Measurements from ENCODE around the gene FBXO24. TPM values are rescaled to one million over a fixed set of nuclear protein-coding genes. Genes with fewer than 3 reads are reported as not detected.

The FBXO24 gene
- total RNA-seq, 2 experiments from 2014 or later = 0.36 TPM

DNA sequence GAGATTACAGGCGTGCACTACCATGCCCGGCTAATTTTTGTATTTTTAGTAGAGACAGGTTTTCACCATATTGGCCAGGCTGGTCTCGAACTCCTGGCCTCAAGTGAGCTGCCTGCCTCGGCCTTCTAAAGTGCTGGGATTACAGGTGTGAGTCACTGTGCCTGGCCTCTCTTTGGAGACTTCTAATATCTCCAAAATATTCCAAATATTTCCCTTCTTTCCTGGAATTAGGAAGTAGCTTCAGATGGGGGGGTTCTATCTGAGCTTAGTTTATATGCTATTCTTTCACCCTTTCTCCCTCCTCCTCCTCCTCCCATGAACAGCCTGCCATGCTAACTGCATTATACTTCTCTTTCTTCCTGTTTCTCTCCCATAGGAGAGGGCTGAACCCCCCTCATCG, 37.7 kb upstream of the FBXO24 start:
- CTCF ChIA-PET = interaction anchor here (1.4 to 3.7 kb wide), 6 partner anchors 9 to 80 kb away, joined by 3 to 23 read pairs (median 4); partner anchors contain the start of gene AGFG2

DNA sequence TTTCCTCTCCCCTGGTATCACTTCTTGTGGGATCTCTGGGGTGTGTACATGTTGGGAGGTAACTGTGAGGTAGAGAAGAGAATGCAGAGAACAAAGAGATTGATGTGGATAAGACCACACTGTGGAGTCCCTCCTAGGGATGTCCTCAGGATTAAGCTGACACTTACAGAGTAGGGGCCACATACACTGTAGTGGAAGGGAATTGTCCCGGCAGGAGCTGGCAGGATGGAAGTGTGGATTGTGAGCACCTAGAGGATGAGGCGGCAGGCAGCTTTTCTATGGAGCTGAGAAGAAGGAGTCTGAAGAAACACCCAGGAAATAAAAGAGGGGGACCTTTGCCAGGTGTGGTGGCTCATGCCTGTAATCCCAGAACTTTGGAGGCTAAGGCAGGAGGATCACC, 33.6 kb upstream of the FBXO24 start:
- ChIA-PET CTCF (interaction anchor here (0.5 to 1.6 kb wide), 3 partner anchors 53 to 105 kb away, joined by 3 to 5 read pairs (median 3); partner anchors contain the start of gene NYAP1), POLR2A (no interaction called here)

More for the DNA sequence above, 37.7 kb upstream of the FBXO24 start:
- POLR2A ChIA-PET = interaction anchor here (0.7 to 1.5 kb wide), 4 partner anchors 9 to 298 kb away, joined by 3 to 5 read pairs (median 4); partner anchors contain the start of genes AGFG2, FBXO24 and LRCH4

DNA sequence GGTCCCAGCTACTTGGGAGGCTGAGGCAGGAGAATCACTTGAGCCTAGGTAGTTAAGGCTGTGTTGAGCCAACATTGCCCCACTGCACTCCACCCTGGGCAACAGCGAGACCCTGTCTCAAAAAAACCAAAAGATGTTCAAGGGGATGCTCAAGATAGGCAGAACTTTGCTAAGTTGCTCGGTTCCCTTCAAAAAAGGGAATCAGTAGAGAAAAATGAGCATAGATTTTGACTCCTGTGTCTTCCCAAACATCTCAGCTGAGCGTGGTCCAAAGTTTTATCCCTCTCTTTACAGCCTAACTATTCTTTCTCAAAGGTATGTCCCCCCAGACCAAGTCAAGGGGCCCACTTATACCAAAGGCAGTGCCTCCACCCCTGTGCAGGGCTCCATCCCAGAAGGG, 33.1 kb upstream of the FBXO24 start:
- POLR2A ChIA-PET = no interaction called here

DNA sequence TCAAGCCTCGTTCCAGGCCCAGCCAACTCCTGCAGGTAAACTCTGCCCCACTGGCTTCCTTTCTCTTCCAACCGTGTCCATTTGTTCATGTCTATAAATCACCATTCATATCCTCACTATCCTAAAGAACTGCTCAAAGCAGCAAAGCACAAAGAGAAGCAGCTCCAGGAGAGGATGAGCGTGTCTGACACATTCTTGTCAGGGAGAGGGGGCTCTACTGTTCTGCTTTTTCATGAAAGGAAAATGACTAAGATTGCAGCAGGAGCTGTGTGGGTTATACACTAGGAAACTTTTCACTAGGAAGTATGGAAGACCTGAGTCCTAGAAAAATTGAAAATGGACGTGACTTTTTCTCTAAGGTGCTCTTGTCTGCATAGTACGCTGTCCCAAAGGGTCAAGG, 30.4 kb upstream of the FBXO24 start:
- CTCF ChIA-PET = interaction anchor here (0.7 to 2.8 kb wide), 5 partner anchors 9 to 79 kb away, joined by 3 to 14 read pairs (median 6); partner anchors contain the start of gene NYAP1
- POLR2A ChIA-PET = interaction anchor here (0.8 to 2.4 kb wide), 2 partner anchors 11 to 17 kb away, joined by 5 to 14 read pairs; partner anchors contain the start of gene AGFG2

More for the DNA sequence above, 33.1 kb upstream of the FBXO24 start:
- CTCF ChIA-PET = interaction anchor here (0.5 to 2.5 kb wide), 5 partner anchors 12 to 106 kb away, joined by 3 to 14 read pairs (median 3); partner anchors contain the start of gene NYAP1

DNA sequence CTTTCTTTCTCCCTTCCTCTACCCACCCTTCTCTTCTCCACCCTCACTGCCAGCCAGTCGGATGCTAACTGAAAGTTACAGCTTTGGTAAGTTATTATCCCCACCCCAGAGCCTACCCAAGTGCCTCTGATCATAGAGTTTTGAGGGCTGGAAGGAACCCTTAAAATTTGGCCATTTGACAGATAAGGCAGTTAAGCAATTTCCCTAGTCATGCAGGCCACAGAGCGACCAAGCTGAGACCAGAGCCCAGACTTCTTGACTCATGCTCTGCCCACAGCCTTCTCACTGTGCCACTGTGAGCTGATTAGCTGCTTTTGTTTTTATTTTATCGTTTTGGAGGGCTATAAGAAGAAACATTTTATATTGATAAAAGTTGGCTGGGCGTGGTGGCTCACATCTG, 29.6 kb upstream of the FBXO24 start:
- CTCF ChIA-PET = interaction anchor here (1.0 to 2.8 kb wide), 3 partner anchors 9 to 79 kb away, joined by 4 to 13 read pairs (median 4); partner anchors contain the start of gene NYAP1
- POLR2A ChIA-PET = interaction anchor here (0.6 to 2.4 kb wide), 2 partner anchors 12 to 43 kb away, joined by 5 to 14 read pairs; no protein-coding TSS in a partner anchor

DNA sequence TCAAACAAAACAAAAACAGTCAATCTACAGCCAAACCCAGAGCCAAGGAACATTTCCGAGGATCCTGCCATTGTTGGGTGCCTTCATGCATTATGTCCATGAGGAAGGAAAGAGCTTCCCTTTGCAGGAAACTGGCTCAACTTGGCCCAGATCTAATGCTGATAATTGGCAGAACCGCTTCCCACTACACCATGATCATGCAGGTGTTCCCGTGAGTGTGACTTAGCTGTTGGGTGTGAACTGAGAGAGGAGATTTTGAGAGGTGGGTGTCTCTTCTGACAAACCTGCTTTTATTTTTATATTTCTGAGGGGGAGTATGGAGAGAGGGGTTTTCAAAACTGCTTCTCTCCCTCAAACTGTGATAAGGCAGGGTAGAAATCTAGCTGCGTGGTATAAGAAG, 27.0 kb upstream of the FBXO24 start:
- CTCF ChIA-PET = interaction anchor here (0.7 to 4.5 kb wide), 33 partner anchors 9 to 283 kb away, joined by 3 to 46 read pairs (median 5); partner anchors contain the start of genes AGFG2, FBXO24, LRCH4 and NYAP1
- POLR2A ChIA-PET = interaction anchor here (0.7 to 1.4 kb wide), 5 partner anchors 10 to 31 kb away, joined by 3 to 5 read pairs (median 3); partner anchors contain the start of gene AGFG2

DNA sequence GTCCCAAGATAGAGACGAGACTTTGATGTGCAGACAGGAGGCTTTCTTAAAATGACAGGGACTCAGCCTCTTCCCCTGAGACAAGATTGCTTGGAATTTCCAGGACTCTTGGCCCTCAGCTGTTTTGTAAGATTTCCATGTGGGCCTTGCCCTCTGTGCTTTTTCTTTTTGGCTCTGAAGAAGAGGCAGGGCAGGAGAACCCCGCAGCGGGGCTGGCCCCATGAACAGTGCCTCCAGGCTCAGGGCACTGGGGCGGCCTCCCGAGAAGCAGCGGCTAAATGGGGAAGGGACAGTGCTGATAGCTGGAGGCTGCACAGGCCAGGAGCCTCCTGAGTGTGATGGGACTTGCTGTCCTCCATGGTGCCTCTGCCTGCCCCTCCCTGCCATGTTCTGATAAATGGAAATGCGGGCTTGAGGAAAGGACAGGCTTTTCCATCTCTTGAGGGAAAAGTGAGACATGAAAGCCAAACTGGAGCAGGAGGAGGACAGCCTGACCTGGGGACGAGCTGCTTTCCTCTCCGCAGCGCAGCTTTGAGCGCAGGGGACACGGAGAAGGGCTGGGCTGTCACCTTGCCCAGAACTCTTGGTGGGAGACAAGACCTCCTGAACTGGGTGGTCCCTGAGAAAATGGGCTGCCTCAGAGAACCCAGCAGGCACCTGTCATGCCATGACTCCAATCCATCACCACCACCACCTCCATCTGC, 24.5 kb upstream of the FBXO24 start:
- ChIA-PET CTCF (interaction anchor here (0.6 to 4.5 kb wide), 7 partner anchors 19 to 98 kb away, joined by 3 to 46 read pairs (median 3); no protein-coding TSS in a partner anchor), POLR2A (no interaction called here)

DNA sequence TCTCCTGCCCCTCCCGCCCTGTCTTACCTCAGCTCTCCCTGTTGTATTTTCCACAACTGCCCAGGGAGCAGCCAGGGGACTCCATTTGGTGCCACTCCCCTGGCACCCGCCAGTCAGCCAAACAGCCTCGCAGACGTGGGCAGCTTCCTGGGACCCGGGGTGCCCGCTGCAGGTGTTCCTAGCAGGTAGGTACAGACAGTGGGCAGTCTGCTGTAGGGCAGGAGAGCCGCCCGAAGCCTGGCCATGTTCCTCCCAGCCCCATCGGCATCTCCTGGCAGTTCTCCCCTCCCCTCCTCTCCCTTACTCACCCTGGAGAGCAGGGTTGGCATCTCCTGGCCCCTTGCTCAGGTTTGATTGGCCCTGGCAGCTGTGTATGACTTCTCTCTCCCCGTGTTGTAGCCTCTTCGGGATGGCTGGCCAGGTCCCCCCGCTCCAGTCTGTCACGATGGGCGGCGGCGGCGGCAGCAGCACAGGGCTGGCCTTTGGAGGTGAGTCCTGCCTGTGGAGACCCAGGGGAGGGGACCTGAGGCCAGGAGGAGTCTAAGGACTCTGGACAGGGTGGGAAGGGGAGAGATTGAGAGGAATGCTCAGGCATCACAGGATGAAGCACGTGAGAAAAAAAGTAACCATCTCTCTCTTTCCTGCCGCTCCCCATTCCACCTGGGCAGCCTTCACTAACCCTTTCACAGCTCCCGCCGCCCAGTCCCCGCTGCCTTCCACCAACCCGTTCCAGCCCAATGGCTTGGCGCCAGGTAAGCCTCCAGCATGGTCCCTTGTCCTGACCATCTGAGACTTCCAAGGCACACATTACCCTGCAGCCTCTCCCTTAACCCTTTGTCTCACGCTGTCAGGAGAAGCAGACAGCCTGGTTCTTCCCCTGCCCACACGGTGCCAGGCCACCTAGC, 23.7 kb upstream of the FBXO24 start:
- ChIA-PET CTCF (interaction anchor here (1.2 to 4.5 kb wide), 7 partner anchors 15 to 93 kb away, joined by 3 to 46 read pairs (median 4); no protein-coding TSS in a partner anchor), POLR2A (no interaction called here)

DNA sequence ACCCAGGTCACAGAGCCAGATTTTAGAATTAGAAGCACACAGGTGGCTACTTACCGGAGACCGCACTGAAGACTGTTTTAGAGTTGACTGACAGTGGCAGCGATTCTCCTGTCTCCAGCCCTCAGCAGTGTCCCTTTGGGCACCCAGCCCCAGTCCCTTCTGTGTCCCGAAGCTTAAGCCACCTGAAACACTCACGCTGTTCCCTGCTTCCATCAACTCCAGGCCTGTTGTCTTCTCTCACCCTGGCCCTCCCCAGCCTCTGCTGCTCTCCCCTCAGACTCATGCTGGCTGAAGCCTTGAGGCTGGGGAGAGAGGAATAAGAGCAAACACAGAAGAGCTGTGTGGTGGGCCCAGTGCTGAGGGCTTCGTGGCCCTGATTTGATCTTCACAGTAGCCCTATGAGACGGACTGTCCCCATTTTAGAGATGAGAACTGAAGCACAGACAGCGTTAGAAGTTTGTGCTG, 23.0 kb upstream of the FBXO24 start:
- POLR2A ChIA-PET = no interaction called here
- CTCF ChIA-PET = interaction anchor here (0.5 to 2.8 kb wide), 18 partner anchors 9 to 310 kb away, joined by 3 to 15 read pairs (median 4); partner anchors contain the start of gene AGFG2

DNA sequence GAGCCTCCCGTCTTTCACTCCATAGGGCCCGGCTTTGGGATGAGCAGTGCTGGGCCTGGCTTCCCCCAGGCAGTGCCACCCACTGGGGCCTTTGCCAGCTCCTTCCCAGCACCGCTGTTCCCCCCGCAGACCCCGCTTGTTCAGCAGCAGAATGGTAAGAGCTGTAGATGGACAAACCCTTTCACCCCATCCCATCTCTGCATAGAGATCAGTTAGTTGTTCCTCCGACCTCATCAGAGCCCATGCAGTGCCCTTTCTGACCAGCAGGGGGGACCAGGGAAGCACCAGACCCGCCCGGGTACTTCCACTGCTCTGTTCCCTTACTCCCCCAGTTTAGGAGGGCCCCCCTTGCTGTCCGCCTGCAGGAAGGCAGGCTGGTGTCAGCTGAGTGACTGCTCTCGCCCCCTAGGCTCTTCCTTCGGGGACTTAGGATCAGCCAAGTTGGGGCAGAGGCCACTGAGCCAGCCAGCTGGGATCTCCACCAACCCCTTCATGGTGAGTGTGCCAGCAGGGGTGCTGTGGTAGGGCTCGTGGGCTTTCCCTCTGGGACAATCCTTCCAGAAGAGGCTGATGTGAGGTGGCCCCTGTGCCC, 22.2 kb upstream of the FBXO24 start:
- ChIA-PET POLR2A (interaction anchor here (0.7 kb wide), 2 partner anchors 78 to 144 kb away, joined by 3 to 7 read pairs; no protein-coding TSS in a partner anchor), CTCF (interaction anchor here (0.5 to 2.8 kb wide), 26 partner anchors 10 to 309 kb away, joined by 3 to 25 read pairs (median 4); partner anchors contain the start of genes AGFG2, FBXO24, LRCH4 and MOSPD3)

DNA sequence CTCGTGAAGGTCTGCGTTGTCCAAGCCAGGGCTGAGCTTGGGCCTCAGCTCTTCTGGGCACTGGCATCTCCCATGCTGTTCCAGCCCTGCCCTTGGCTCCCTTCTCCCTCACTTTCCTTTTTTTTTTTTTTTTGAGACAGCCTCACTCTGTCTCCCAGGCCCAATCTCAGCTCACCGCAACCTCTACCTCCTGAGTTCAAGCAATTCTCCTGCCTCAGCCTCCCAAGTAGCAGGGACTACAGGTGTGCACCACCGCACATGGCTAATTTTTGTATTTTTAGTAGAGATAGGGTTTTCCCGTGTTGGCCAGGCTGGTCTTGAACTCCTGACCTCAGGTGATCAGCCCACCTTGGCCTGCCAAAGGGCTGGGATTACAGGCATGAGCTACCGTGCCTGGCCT, 21.7 kb upstream of the FBXO24 start:
- POLR2A ChIA-PET = interaction anchor here (0.7 kb wide), 2 partner anchors 78 to 144 kb away, joined by 3 to 7 read pairs; no protein-coding TSS in a partner anchor
- CTCF ChIA-PET = interaction anchor here (0.7 to 2.8 kb wide), 25 partner anchors 10 to 161 kb away, joined by 3 to 25 read pairs (median 5); partner anchors contain the start of genes AGFG2, FBXO24, LRCH4 and MOSPD3

DNA sequence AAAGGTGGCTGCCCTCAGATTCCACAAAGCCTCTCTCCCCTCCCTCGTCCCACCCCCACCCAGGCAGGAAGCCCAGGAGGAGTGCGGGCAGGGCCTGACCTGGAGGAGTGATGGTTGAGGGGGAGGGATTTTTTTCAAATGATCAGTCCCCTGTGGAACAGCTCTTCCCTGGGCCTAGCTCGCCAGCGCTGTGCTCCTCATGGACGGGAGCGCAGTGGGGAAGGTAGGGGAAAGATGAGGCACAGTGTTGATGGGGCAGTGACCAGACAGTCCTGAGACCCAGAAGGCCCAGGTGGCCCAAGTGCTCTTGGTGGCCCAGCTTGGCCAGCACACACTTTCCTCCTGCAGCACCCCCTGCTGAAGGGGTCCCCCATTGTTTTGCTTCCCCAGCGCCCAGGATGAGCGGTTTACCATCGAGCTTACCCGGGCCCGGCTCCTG, 21.0 kb upstream of the FBXO24 start:
- CTCF ChIA-PET = interaction anchor here (1.1 to 2.8 kb wide), 14 partner anchors 11 to 158 kb away, joined by 3 to 25 read pairs (median 7); partner anchors contain the start of genes AGFG2, FBXO24, LRCH4 and MOSPD3
- POLR2A ChIA-PET = interaction anchor here (0.7 kb wide), 1 partner anchor 219 kb away, joined by 5 read pairs; no protein-coding TSS in a partner anchor

DNA sequence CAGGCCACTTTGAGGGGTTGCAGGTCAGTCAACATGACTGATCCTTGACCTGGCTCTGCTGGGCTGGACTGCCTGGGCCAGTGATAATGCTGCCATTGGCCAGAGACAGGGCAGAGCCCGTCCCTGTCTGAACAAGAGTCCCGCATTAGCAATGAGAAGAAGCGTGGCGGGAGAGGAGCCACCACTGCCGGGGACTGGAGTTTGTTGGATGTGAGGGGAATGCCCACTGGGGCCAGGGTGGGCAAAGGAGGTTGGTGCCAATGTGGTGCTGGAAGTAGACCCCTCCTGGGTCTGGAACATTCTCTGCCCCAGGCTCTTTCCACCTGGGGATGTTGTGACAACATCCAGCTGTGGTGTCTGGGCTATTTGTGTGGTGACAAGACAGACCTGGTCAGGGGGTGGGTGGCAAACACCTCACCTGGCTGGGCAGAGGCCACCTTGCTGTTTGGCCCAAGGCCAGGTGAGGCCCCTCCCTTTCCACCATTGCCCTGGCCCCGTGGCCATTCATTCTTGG, 20.1 kb upstream of the FBXO24 start:
- CTCF ChIA-PET = interaction anchor here (0.6 to 2.8 kb wide), 11 partner anchors 12 to 235 kb away, joined by 3 to 25 read pairs (median 8); partner anchors contain the start of genes AGFG2, FBXO24 and LRCH4
- POLR2A ChIA-PET = no interaction called here

DNA sequence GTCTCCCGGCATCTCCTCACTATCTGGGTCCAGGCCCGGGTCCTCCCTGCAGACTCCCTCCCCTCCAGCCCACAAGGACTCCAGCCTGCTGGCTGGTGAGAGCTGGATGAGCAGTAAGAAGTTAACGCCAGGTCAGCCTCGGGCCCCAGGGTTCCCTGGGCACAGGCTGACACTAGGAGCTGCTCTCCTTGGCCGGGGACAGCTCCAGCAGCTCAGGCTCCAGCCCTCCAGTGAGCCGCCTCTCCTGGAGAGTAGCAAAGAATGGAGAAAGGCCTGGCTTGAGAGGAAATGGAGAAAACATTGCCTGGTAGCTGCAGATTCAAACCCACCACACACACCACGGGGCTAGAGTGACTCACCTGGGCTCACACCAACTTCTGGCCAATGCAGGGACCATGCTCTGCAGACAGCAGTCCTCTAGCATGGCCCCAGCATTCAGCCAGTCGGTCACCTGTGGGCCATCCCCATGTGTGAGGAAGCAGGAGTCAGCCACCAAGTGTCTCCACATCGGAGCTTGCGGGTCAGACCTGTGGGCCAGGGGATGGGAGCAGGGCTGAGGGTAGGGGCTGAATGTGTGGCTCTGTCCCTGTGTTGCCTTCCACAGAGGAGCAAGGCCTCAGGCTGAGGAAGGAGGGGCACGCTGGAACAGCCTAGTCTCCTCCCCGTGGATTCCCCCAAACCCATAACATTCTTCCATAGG, 18.9 kb upstream of the FBXO24 start:
- POLR2A ChIA-PET = interaction anchor here (0.6 kb wide), 1 partner anchor 332 kb away, joined by 3 read pairs; no protein-coding TSS in a partner anchor
- CTCF ChIA-PET = interaction anchor here (1.0 to 2.2 kb wide), 3 partner anchors 8 to 124 kb away, joined by 3 to 8 read pairs (median 4); no protein-coding TSS in a partner anchor

DNA sequence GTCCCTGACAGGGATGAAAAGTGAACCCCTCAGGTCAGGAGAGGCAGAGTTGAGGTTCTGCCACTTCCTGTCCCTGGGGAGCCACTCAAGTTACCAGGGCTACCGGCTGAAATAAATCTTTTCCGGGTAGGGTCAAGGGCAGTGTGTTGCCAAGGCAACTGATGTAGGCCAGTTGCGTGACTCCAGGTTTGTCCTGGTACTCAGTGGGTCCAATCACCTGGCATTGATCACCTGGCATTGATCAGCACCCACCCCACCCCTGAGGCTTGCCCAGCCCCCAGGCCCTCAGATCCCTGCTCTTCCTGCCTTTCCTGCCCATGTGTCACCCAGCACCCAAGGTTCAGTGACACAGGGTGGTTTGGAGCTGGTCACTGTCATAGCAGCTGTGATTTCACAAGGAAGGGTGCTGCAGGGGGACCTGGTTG, 18.4 kb upstream of the FBXO24 start:
- CTCF ChIA-PET = interaction anchor here (1.6 to 2.2 kb wide), 2 partner anchors 8 to 124 kb away, joined by 4 to 8 read pairs; no protein-coding TSS in a partner anchor
- POLR2A ChIA-PET = no interaction called here

DNA sequence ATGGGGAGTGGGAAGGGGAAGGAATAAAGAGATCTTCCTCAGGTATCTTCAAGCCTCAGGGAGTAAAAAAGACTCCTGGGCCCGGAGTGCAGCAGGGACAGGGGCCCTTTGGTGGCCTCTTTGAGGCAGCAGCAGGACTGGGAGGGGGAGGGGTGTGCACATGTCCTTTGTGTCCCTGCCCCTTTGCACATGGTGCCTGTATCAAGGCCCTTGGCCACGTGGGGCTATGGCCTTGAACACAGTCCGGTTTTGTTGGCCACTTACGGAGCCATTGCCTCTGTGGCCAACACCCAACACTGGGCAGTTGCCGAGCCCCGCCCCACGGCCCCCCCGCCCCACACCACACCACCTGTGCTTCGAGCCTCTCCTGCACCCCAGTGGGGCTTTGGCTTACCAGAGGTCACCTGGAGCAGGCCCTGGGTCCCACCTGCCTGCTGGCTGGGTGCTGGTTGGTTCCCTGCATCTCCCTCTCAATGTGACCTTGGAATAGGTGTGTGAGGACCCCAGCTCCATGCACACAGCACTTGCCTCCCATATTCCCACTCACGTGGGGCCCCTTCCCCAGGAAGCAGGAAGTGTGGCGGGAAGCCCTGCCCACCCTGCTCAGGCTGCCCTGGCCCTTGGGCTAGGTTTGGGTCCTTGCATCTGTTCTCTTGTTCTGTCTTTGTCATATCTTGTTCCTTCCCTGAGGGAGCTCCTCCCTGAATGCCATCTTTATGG, 17.8 kb upstream of the FBXO24 start:
- POLR2A ChIA-PET = no interaction called here

More for the DNA sequence above, 17.8 kb upstream of the FBXO24 start:
- CTCF ChIA-PET = interaction anchor here (0.6 to 2.2 kb wide), 6 partner anchors 9 to 99 kb away, joined by 3 to 8 read pairs (median 3); no protein-coding TSS in a partner anchor

Data from activated CD8-positive, alpha-beta memory T cell treated with anti-CD3 and anti-CD28 coated beads for 36 hours (primary cell).